ENCODE measurements around the gene PRPF18. TPM values are rescaled to one million over a fixed set of nuclear protein-coding genes. Genes with fewer than 3 reads are reported as not detected.

The PRPF18 gene
- total and polyA plus RNA-seq, 2 donors (not counting 1 experiment from before 2014, with no cell fraction given), result 12.2 to 28.9 TPM

DNA sequence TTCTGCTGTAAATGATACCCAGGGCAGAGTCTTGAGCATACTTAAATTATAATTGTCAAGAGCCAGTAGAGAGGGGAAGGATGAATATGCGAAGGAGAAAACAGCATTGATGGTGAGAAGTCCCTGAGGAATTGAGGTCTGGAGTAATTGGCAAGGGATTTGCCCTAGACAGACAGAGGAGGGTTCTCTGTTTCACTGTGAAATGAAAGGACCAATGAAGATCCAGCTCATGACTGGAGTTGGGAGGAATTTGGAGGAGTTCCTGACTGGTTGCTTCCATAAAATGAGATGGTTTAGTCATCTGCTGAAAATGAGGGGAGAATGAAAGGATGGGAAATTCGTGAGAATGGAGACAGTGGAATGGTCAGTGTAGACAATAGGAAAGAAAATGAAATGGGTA, 6.8 kb downstream of the PRPF18 start:
- ChIA-PET POLR2A (no interaction called here), CTCF (interaction anchor here (0.6 kb wide), 1 partner anchor 58 kb away, joined by 3 read pairs; no protein-coding TSS in a partner anchor)
- TF ChIP-seq, protein P1, sequence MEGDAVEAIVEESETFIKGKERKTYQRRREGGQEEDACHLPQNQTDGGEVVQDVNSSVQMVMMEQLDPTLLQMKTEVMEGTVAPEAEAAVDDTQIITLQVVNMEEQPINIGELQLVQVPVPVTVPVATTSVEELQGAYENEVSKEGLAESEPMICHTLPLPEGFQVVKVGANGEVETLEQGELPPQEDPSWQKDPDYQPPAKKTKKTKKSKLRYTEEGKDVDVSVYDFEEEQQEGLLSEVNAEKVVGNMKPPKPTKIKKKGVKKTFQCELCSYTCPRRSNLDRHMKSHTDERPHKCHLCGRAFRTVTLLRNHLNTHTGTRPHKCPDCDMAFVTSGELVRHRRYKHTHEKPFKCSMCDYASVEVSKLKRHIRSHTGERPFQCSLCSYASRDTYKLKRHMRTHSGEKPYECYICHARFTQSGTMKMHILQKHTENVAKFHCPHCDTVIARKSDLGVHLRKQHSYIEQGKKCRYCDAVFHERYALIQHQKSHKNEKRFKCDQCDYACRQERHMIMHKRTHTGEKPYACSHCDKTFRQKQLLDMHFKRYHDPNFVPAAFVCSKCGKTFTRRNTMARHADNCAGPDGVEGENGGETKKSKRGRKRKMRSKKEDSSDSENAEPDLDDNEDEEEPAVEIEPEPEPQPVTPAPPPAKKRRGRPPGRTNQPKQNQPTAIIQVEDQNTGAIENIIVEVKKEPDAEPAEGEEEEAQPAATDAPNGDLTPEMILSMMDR (IDR thresholded peaks at IDR 0.05), result no peak
- no peak for TF ChIP-seq EZH2 (IDR thresholded peaks at IDR 0.05; ENCODE audit: borderline replicate concordance, insufficient read depth, low read depth, low read length, poor library complexity, severe bottlenecking)
- Histone ChIP-seq H3K79me2 (ENCODE audit: control insufficient read depth, insufficient read depth, low read length) (peaks cover 46% of the 10 kb centered on the region), H3K4me3 (ENCODE audit: control extremely low read depth in 1 of 5, extremely low read depth in 1 of 5, insufficient read depth in 1 of 5, low read depth in 2 of 5, low read length in 4 of 5) (no peak overlapping the region), H3K9me3 (ENCODE audit: control extremely low read depth in 1 of 3, control insufficient read depth in 2 of 3, insufficient read depth in 1 of 3, low read length in 2 of 3) (no peaks in the 10 kb centered on the region), H3K4me1 (ENCODE audit: control insufficient read depth in 2 of 2, insufficient read depth in 2 of 2, low read length in 2 of 2) (no peaks in the 10 kb centered on the region), H3K36me3 (replicated peaks in 1 of 2; ENCODE audit: control extremely low read depth in 1 of 2, control insufficient read depth in 1 of 2, extremely low read depth in 1 of 2, insufficient read depth in 2 of 2, low read length in 1 of 2) (peaks cover 6 to 15% of the 10 kb centered on the region in 2 experiments), H4K20me1 (ENCODE audit: control insufficient read depth, insufficient read depth, low read length, poor library complexity, severe bottlenecking) (peaks cover 32% of the 10 kb centered on the region), H2AFZ (ENCODE audit: insufficient read depth, low read depth, low read length, poor library complexity, severe bottlenecking) (no peak overlapping the region), H3K9ac (ENCODE audit: low read length) (no peak overlapping the region), H3K27ac (ENCODE audit: low read length in 2 of 2) (no peak overlapping the region), H3K27me3 (replicated peaks in 1 of 4; ENCODE audit: control extremely low read depth in 1 of 4, control insufficient read depth in 3 of 4, insufficient read depth in 4 of 4, low read length in 3 of 4) (no peaks in the 10 kb centered on the region), H3K4me2 (replicated peaks; ENCODE audit: low read depth, low read length, poor library complexity, severe bottlenecking) (no peak overlapping the region)
- DNase-seq, result no peak
- H3K27me3 Mint-ChIP-seq, result no peaks in the 10 kb centered on the region
- peaks cover 18% of the 10 kb centered on the region for H3K4me1 Mint-ChIP-seq
- H3K4me3 Mint-ChIP-seq, result no peak overlapping the region
- WGBS (ENCODE audit: insufficient coverage), result 65% methylated on average over 2 of the region's 2 CpGs
- ATAC-seq (ENCODE audit: low read depth), result no peak
- no peaks in the 10 kb centered on the region for H3K9me3 Mint-ChIP-seq (ENCODE audit: insufficient read depth)
- no peak overlapping the region for H3K27ac Mint-ChIP-seq
- intact Hi-C loops (cut with micrococcal nuclease), result no loop called here

- Histone ChIP-seq H3K36me3 (replicated peaks in 1 of 2; ENCODE audit: control extremely low read depth in 1 of 2, control insufficient read depth in 1 of 2, extremely low read depth in 1 of 2, insufficient read depth in 2 of 2, low read length in 1 of 2) (peaks cover 10 to 24% of the 10 kb centered on the region in 2 experiments), H3K4me1 (ENCODE audit: control insufficient read depth in 2 of 2, insufficient read depth in 2 of 2, low read length in 2 of 2) (no peaks in the 10 kb centered on the region), H2AFZ (ENCODE audit: insufficient read depth, low read depth, low read length, poor library complexity, severe bottlenecking) (no peak overlapping the region), H3K4me3 (ENCODE audit: control extremely low read depth in 1 of 5, extremely low read depth in 1 of 5, insufficient read depth in 1 of 5, low read depth in 2 of 5, low read length in 4 of 5) (no peak overlapping the region), H3K27me3 (replicated peaks in 1 of 4; ENCODE audit: control extremely low read depth in 1 of 4, control insufficient read depth in 3 of 4, insufficient read depth in 4 of 4, low read length in 3 of 4) (no peaks in the 10 kb centered on the region), H3K4me2 (replicated peaks; ENCODE audit: low read depth, low read length, poor library complexity, severe bottlenecking) (no peak overlapping the region), H3K27ac (ENCODE audit: low read length in 2 of 2) (no peak overlapping the region), H3K79me2 (ENCODE audit: control insufficient read depth, insufficient read depth, low read length) (peaks cover 42% of the 10 kb centered on the region), H3K9me3 (ENCODE audit: control extremely low read depth in 1 of 3, control insufficient read depth in 2 of 3, insufficient read depth in 1 of 3, low read length in 2 of 3) (no peaks in the 10 kb centered on the region), H4K20me1 (ENCODE audit: control insufficient read depth, insufficient read depth, low read length, poor library complexity, severe bottlenecking) (peaks cover 32% of the 10 kb centered on the region), H3K9ac (ENCODE audit: low read length) (no peak overlapping the region)
- ATAC-seq (ENCODE audit: low read depth) (no peak), DNase-seq (no peak)
- H3K4me1 Mint-ChIP-seq, result peaks cover 13% of the 10 kb centered on the region
- H3K27me3 Mint-ChIP-seq, result no peaks in the 10 kb centered on the region
- intact Hi-C loops (cut with micrococcal nuclease), result no loop called here
- WGBS (ENCODE audit: insufficient coverage), result no CpG with 5 or more reads among the region's 2 CpGs
- no peak overlapping the region for H3K4me3 Mint-ChIP-seq
- ChIA-PET POLR2A (no interaction called here), CTCF (no interaction called here)
- no peaks in the 10 kb centered on the region for H3K9me3 Mint-ChIP-seq (ENCODE audit: insufficient read depth)
- H3K27ac Mint-ChIP-seq, result no peak overlapping the region
- no peak for TF ChIP-seq EZH2 (IDR thresholded peaks at IDR 0.05; ENCODE audit: borderline replicate concordance, insufficient read depth, low read depth, low read length, poor library complexity, severe bottlenecking)
- TF ChIP-seq, protein P1 (IDR thresholded peaks at IDR 0.05), result no peak
Measured at GRCh38 chr10:13594641-13595040, 7.9 kb downstream of the PRPF18 start.
